ENCODE measurements around the gene POU2F1.

GRCh38 chr1:167251472-167251871 is 30.8 kb downstream of the POU2F1 start:
- TF ChIP-seq CTCF (IDR thresholded peaks at IDR 0.05) = no peak
- no peak for TF ChIP-seq POLR2AphosphoS5 (IDR thresholded peaks at IDR 0.05)
- TF ChIP-seq EP300 (IDR thresholded peaks at IDR 0.05) = no peak

Measured in suprapubic skin (tissue), 4 donors.